A673 (cell line): Measurements from ENCODE around the gene BST2.

Experiments used
- EZH2 ChIP-seq: fragments of 200-600 bp; sonication (generic); IDR thresholded peaks from 2 replicates; pipeline ENCODE4 v1.6.1; 2017; ENCODE audit warnings: borderline replicate concordance, low read depth, mild to moderate bottlenecking, mixed read lengths, antibody characterized with exemption, low read length; ENCODE audit not compliant: poor library complexity, severe bottlenecking
- TF ChIP-seq, protein P1 (sequence below): fragments of 300-800, 200-600 bp; sonication (generic); conservative IDR thresholded peaks from 2 replicates; pipeline ENCODE4 v1.5.1; 2017; ENCODE audit warnings: low read depth, mild to moderate bottlenecking, antibody characterized with exemption, low read length, moderate library complexity, mixed read lengths

DNA sequence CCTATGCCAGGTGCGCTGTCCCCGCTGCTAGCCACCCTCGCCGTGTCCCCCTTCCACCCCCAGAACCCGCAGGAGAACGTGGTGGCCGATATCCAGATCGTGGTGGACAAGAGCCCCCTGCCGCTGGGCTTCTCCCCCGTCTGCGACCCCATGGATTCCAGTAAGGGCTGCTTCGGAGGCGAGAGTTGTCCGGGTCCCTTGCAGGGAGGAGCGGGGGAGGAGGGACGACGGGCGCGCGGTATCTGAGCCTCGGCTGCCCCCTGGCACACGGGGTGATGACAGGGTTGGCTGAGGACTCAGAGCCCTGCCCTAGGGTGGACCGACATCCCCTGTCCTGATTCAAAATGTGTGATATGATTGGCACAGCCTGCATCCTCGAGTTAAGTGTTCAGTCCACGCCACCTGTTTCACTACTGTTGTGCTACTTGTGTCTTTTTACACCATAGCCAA is 15.1 kb upstream of the BST2 start:
- TF ChIP-seq, protein P1, sequence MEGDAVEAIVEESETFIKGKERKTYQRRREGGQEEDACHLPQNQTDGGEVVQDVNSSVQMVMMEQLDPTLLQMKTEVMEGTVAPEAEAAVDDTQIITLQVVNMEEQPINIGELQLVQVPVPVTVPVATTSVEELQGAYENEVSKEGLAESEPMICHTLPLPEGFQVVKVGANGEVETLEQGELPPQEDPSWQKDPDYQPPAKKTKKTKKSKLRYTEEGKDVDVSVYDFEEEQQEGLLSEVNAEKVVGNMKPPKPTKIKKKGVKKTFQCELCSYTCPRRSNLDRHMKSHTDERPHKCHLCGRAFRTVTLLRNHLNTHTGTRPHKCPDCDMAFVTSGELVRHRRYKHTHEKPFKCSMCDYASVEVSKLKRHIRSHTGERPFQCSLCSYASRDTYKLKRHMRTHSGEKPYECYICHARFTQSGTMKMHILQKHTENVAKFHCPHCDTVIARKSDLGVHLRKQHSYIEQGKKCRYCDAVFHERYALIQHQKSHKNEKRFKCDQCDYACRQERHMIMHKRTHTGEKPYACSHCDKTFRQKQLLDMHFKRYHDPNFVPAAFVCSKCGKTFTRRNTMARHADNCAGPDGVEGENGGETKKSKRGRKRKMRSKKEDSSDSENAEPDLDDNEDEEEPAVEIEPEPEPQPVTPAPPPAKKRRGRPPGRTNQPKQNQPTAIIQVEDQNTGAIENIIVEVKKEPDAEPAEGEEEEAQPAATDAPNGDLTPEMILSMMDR = no peak
- TF ChIP-seq EZH2 = no peak
